H1 (cell line): Measurements from ENCODE around the gene APOBEC3C. TPM values are rescaled to one million over a fixed set of nuclear protein-coding genes. Genes with fewer than 3 reads are reported as not detected.

ENCODE experiments used
- RAD21 ChIP-seq, 2 experiments: IDR thresholded peaks in 1 of 2; conservative IDR thresholded peaks in 1 of 2; 2 replicates each; pipeline ENCODE4 v1.6.1; 2011; ENCODE audit warnings: low read depth in 2 of 2, low read length in 2 of 2, improper control_type of control experiment in 1 of 2, inconsistent platforms in 1 of 2, mild to moderate bottlenecking in 1 of 2, moderate library complexity in 1 of 2
- SIX5 ChIP-seq: IDR thresholded peaks from 2 replicates; pipeline ENCODE4 v1.6.1; 2011; ENCODE audit warnings: mild to moderate bottlenecking, low read depth, low read length
- SP2 ChIP-seq: IDR thresholded peaks from 2 replicates; pipeline ENCODE4 v1.6.1; 2012; ENCODE audit warnings: mild to moderate bottlenecking, low read length, inconsistent platforms
- polyA plus RNA-seq, 7 experiments: library from polyadenylated mRNA; depleted of rRNA in 3 of 7; stranded (reverse) in 5 of 7; unstranded in 2 of 7; fragments of >200 nt in 5 of 7; fragments of 200-250 nt in 2 of 7; gene quantifications; 1 replicate in 5 of 7; 2 replicates in 1 of 7; 4 replicates in 1 of 7; pipeline versions ENCODE4 v1.2.1 to v1.2.3, GENCODE V29; 2011 to 2013; ENCODE audit warnings: missing spikeins in 2 of 7, mixed read lengths in 2 of 7
- total RNA-seq: library from RNA; stranded (reverse); fragmentation: NEBNext Ultra II Directional; extraction: Animal tissue kit (Norgen Biotek cat#: 25700); gene quantifications from 2 replicates; pipeline ENCODE4 v1.2.1, GENCODE V29; 2021
- TF ChIP-seq, protein P1 (sequence below): fragments of 300-600 bp; sonication (generic); IDR thresholded peaks from 2 replicates; pipeline ENCODE4 v1.7.1; 2012; ENCODE audit warnings: low read length, moderate library complexity, mild to moderate bottlenecking, inconsistent platforms; ENCODE audit not compliant: insufficient replicate concordance
- TF ChIP-seq, protein P2 (sequence below): IDR thresholded peaks from 2 replicates; pipeline ENCODE4 v1.6.1; 2011; ENCODE audit warnings: low read length, improper control_type of control experiment
- TF ChIP-seq, protein P3 (sequence below): IDR thresholded peaks from 2 replicates; pipeline ENCODE4 v1.6.1; 2012; ENCODE audit warnings: inconsistent platforms
- TF ChIP-seq, protein P4 (sequence below), 3 experiments: IDR thresholded peaks; 1 replicate in 2 of 3; 2 replicates in 1 of 3; pipeline versions ENCODE4 v1.5.1 to v1.6.1; 2011; ENCODE audit warnings: low read length in 3 of 3, mild to moderate bottlenecking in 3 of 3, inconsistent platforms in 2 of 3, low read depth in 1 of 3, moderate library complexity in 1 of 3; ENCODE audit not compliant: insufficient read depth in 1 of 3; ENCODE audit errors: control extremely low read depth in 1 of 3

The APOBEC3C gene
- total and polyA plus RNA-seq, 2 of the 8 experiments (the other 6 are each of a cell fraction or from before 2014, with no cell fraction given), result 20.3 to 23.3 TPM

DNA sequence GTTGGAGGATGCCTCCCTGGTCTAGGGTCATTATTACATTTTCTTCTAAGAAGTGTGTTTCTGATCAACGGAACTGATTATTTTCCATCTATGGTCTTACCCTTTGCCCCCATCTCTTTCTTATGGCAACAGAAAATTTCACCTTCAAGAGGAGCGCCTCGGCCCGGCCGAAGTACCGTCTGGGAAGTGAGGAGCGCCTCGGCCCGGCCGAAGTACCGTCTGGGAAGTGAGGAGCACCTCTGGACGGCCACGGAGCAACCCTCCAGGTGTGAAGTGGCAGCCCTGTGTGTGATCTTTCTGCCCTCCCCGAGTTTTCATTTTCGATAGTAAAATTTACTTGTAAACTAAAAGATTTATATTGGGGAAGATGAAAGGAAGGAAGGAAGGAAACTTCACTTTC is 3.1 kb upstream of the APOBEC3C start (continued):
- TF ChIP-seq, protein P1, sequence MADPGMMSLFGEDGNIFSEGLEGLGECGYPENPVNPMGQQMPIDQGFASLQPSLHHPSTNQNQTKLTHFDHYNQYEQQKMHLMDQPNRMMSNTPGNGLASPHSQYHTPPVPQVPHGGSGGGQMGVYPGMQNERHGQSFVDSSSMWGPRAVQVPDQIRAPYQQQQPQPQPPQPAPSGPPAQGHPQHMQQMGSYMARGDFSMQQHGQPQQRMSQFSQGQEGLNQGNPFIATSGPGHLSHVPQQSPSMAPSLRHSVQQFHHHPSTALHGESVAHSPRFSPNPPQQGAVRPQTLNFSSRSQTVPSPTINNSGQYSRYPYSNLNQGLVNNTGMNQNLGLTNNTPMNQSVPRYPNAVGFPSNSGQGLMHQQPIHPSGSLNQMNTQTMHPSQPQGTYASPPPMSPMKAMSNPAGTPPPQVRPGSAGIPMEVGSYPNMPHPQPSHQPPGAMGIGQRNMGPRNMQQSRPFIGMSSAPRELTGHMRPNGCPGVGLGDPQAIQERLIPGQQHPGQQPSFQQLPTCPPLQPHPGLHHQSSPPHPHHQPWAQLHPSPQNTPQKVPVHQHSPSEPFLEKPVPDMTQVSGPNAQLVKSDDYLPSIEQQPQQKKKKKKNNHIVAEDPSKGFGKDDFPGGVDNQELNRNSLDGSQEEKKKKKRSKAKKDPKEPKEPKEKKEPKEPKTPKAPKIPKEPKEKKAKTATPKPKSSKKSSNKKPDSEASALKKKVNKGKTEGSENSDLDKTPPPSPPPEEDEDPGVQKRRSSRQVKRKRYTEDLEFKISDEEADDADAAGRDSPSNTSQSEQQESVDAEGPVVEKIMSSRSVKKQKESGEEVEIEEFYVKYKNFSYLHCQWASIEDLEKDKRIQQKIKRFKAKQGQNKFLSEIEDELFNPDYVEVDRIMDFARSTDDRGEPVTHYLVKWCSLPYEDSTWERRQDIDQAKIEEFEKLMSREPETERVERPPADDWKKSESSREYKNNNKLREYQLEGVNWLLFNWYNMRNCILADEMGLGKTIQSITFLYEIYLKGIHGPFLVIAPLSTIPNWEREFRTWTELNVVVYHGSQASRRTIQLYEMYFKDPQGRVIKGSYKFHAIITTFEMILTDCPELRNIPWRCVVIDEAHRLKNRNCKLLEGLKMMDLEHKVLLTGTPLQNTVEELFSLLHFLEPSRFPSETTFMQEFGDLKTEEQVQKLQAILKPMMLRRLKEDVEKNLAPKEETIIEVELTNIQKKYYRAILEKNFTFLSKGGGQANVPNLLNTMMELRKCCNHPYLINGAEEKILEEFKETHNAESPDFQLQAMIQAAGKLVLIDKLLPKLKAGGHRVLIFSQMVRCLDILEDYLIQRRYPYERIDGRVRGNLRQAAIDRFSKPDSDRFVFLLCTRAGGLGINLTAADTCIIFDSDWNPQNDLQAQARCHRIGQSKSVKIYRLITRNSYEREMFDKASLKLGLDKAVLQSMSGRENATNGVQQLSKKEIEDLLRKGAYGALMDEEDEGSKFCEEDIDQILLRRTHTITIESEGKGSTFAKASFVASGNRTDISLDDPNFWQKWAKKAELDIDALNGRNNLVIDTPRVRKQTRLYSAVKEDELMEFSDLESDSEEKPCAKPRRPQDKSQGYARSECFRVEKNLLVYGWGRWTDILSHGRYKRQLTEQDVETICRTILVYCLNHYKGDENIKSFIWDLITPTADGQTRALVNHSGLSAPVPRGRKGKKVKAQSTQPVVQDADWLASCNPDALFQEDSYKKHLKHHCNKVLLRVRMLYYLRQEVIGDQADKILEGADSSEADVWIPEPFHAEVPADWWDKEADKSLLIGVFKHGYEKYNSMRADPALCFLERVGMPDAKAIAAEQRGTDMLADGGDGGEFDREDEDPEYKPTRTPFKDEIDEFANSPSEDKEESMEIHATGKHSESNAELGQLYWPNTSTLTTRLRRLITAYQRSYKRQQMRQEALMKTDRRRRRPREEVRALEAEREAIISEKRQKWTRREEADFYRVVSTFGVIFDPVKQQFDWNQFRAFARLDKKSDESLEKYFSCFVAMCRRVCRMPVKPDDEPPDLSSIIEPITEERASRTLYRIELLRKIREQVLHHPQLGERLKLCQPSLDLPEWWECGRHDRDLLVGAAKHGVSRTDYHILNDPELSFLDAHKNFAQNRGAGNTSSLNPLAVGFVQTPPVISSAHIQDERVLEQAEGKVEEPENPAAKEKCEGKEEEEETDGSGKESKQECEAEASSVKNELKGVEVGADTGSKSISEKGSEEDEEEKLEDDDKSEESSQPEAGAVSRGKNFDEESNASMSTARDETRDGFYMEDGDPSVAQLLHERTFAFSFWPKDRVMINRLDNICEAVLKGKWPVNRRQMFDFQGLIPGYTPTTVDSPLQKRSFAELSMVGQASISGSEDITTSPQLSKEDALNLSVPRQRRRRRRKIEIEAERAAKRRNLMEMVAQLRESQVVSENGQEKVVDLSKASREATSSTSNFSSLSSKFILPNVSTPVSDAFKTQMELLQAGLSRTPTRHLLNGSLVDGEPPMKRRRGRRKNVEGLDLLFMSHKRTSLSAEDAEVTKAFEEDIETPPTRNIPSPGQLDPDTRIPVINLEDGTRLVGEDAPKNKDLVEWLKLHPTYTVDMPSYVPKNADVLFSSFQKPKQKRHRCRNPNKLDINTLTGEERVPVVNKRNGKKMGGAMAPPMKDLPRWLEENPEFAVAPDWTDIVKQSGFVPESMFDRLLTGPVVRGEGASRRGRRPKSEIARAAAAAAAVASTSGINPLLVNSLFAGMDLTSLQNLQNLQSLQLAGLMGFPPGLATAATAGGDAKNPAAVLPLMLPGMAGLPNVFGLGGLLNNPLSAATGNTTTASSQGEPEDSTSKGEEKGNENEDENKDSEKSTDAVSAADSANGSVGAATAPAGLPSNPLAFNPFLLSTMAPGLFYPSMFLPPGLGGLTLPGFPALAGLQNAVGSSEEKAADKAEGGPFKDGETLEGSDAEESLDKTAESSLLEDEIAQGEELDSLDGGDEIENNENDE, result no peak
- TF ChIP-seq, protein P2, sequence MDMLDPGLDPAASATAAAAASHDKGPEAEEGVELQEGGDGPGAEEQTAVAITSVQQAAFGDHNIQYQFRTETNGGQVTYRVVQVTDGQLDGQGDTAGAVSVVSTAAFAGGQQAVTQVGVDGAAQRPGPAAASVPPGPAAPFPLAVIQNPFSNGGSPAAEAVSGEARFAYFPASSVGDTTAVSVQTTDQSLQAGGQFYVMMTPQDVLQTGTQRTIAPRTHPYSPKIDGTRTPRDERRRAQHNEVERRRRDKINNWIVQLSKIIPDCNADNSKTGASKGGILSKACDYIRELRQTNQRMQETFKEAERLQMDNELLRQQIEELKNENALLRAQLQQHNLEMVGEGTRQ, result no peak
- TF ChIP-seq RAD21 (IDR thresholded peaks at IDR 0.05 in 1 of 2, conservative IDR thresholded peaks at IDR 0.05 in 1 of 2; ENCODE audit: low read depth in 2 of 2, low read length in 2 of 2) (no peak), SIX5 (no peak), SP2 (no peak)
- TF ChIP-seq, protein P3, sequence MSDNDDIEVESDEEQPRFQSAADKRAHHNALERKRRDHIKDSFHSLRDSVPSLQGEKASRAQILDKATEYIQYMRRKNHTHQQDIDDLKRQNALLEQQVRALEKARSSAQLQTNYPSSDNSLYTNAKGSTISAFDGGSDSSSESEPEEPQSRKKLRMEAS, result no peak
- TF ChIP-seq, protein P4, sequence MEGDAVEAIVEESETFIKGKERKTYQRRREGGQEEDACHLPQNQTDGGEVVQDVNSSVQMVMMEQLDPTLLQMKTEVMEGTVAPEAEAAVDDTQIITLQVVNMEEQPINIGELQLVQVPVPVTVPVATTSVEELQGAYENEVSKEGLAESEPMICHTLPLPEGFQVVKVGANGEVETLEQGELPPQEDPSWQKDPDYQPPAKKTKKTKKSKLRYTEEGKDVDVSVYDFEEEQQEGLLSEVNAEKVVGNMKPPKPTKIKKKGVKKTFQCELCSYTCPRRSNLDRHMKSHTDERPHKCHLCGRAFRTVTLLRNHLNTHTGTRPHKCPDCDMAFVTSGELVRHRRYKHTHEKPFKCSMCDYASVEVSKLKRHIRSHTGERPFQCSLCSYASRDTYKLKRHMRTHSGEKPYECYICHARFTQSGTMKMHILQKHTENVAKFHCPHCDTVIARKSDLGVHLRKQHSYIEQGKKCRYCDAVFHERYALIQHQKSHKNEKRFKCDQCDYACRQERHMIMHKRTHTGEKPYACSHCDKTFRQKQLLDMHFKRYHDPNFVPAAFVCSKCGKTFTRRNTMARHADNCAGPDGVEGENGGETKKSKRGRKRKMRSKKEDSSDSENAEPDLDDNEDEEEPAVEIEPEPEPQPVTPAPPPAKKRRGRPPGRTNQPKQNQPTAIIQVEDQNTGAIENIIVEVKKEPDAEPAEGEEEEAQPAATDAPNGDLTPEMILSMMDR (IDR thresholded peaks at IDR 0.05; ENCODE audit: control extremely low read depth in 1 of 3, insufficient read depth in 1 of 3, low read depth in 1 of 3, low read length in 3 of 3), result no peak
